ENCODE data around the gene TSHZ2.

DNA sequence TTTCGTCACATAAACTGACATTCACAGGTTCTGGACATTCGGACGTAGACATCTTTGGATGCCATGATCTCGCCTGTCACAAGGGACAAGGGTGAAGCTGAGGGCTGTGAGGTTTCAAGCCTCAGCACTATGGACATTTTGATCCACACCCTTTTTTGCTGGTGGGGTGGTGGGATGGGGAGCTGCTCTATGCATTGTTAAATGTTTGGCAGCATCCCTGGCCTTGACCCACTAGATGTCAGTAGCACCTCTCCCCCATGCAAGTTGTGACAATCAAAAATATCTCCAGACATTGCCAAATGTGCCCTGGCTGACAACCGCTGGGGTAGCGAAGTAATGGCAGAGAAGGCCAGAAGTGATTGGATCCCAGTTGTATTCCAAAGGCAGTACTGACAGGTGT lies 229.4 kb downstream of the TSHZ2 start:
- TF ChIP-seq, protein P1, sequence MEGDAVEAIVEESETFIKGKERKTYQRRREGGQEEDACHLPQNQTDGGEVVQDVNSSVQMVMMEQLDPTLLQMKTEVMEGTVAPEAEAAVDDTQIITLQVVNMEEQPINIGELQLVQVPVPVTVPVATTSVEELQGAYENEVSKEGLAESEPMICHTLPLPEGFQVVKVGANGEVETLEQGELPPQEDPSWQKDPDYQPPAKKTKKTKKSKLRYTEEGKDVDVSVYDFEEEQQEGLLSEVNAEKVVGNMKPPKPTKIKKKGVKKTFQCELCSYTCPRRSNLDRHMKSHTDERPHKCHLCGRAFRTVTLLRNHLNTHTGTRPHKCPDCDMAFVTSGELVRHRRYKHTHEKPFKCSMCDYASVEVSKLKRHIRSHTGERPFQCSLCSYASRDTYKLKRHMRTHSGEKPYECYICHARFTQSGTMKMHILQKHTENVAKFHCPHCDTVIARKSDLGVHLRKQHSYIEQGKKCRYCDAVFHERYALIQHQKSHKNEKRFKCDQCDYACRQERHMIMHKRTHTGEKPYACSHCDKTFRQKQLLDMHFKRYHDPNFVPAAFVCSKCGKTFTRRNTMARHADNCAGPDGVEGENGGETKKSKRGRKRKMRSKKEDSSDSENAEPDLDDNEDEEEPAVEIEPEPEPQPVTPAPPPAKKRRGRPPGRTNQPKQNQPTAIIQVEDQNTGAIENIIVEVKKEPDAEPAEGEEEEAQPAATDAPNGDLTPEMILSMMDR (IDR thresholded peaks at IDR 0.05) = no peak
- no peak for TF ChIP-seq POLR2A (IDR thresholded peaks at IDR 0.05)

All from testis (tissue), 2 donors.